ENCODE data around the gene FARS2. TPM values are rescaled to one million over a fixed set of nuclear protein-coding genes. Genes with fewer than 3 reads are reported as not detected.

FARS2 gene
- total and polyA plus RNA-seq, 2 donors (not counting 3 experiments of a cell fraction or from before 2014, with no cell fraction given) = 20.2 to 20.5 TPM

DNA sequence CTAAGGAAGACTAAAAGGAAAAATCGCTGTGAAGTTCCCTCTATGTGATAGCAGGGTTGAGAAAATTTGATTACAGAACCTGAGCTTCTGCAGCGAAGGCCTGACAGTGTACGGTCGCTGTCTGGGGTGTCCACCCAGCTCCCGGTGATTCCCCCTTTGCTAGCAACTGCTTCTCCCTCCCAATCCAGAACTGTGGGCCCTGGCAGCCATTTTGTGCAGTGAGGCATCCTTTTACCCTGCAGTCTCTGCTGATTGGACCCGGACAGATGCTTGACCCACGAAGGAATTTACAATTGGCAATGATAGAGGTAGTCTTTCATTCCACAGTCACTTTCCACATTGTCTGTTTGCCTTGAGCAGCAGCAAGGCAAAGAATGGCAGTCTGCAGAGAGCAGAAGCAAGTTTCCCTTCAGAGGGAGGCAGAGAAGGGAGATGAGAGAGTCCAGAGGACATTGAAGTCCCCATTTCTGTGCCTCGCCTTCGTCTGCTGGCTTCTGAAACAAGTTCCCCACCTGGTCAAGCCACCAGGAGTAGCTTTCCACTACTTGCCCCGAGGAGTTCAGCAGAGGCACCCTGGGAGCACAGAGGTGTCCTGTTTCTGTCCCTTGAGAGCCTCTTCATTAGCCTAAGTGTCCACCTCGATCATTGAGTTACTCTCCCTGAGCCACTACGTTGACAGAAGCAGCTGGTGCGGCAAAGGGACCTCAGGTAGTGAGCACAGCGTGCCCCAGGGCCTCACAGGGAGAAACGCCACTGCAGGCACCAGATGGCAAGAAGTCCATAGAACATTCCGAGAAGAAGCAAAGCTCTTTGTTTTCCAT, 375.1 kb downstream of the FARS2 start:
- POLR2A ChIA-PET = no interaction called here
- Histone ChIP-seq H3K36me3 (ENCODE audit: control insufficient read depth in 2 of 2, extremely low read depth in 1 of 2, insufficient read depth in 2 of 2, low read length in 2 of 2) (no peaks in the 10 kb centered on the region), H2AFZ (ENCODE audit: low read depth, low read length) (no peak overlapping the region), H3K4me2 (ENCODE audit: insufficient read depth, low read length) (no peak overlapping the region), H4K20me1 (replicated peaks; ENCODE audit: control insufficient read depth, extremely low read depth, insufficient read depth, low read length) (no peaks in the 10 kb centered on the region), H3K27ac (ENCODE audit: insufficient read depth, low read depth, low read length) (no peak overlapping the region), H3K9ac (replicated peaks; ENCODE audit: extremely low read depth, insufficient read depth, low read length) (no peak overlapping the region), H3K79me2 (ENCODE audit: control insufficient read depth, insufficient read depth, low read length) (no peaks in the 10 kb centered on the region), H3K9me1 (replicated peaks; ENCODE audit: control insufficient read depth, extremely low read depth, insufficient read depth, low read length) (no peaks in the 10 kb centered on the region), H3K4me1 (ENCODE audit: control insufficient read depth, extremely low read depth, insufficient read depth, low read length) (no peaks in the 10 kb centered on the region), H3K27me3 (ENCODE audit: control insufficient read depth in 2 of 2, insufficient read depth in 2 of 2, low read length in 2 of 2) (no peaks in the 10 kb centered on the region), H3K9me3 (replicated peaks; ENCODE audit: control insufficient read depth, insufficient read depth, low read length) (no peaks in the 10 kb centered on the region), H3K4me3 (replicated peaks in 1 of 3; ENCODE audit: insufficient read depth in 1 of 3, low read depth in 1 of 3, low read length in 3 of 3) (no peak overlapping the region)
- CTCF ChIA-PET = interaction anchor here (0.7 to 1.4 kb wide), 2 partner anchors 165 kb away, joined by 3 read pairs; no protein-coding TSS in a partner anchor
- dilution Hi-C loops (cut with MboI; ENCODE audit: extremely low pct_ligation_motif_present, low sequenced_read_pairs) (no loop called here), intact Hi-C loops (cut with micrococcal nuclease) (no loop called here)
- no peak for DNase-seq (ENCODE audit: low read depth, low spot score)
- BruUV-seq (replicated peaks) = no TSS peak
- TF ChIP-seq POLR2A (IDR thresholded peaks at IDR 0.05; ENCODE audit: low read depth, low read length) = no peak
- no peak for FAIRE-seq

DNA sequence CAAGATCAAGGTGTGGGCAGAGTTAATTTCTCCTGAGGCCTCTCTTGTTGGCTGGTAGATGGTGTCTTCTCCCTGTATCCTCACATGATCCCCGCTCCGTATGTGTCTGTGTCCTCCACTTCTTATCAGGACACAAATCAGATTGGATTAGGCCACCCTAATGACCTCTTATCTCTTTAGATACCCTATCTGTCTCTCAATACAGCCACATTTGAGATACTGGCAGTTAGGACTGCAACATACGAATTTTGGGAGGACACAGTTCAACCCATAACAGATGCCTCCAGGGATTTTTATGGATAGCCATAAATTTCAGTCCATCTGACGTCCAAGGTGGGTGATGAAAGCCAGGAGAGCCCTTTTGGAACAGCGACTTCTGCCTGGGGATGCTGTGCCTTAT, 376.4 kb downstream of the FARS2 start:
- intact Hi-C loops (cut with micrococcal nuclease) (no loop called here), dilution Hi-C loops (cut with MboI; ENCODE audit: extremely low pct_ligation_motif_present, low sequenced_read_pairs) (no loop called here)
- Histone ChIP-seq H3K79me2 (ENCODE audit: control insufficient read depth, insufficient read depth, low read length) (no peaks in the 10 kb centered on the region), H3K4me2 (ENCODE audit: insufficient read depth, low read length) (no peak overlapping the region), H3K9me3 (replicated peaks; ENCODE audit: control insufficient read depth, insufficient read depth, low read length) (no peaks in the 10 kb centered on the region), H3K36me3 (ENCODE audit: control insufficient read depth in 2 of 2, extremely low read depth in 1 of 2, insufficient read depth in 2 of 2, low read length in 2 of 2) (no peaks in the 10 kb centered on the region), H2AFZ (ENCODE audit: low read depth, low read length) (no peak overlapping the region), H3K27me3 (ENCODE audit: control insufficient read depth in 2 of 2, insufficient read depth in 2 of 2, low read length in 2 of 2) (no peaks in the 10 kb centered on the region), H3K27ac (ENCODE audit: insufficient read depth, low read depth, low read length) (no peak overlapping the region), H3K4me1 (ENCODE audit: control insufficient read depth, extremely low read depth, insufficient read depth, low read length) (no peaks in the 10 kb centered on the region), H3K9me1 (replicated peaks; ENCODE audit: control insufficient read depth, extremely low read depth, insufficient read depth, low read length) (no peaks in the 10 kb centered on the region), H3K9ac (replicated peaks; ENCODE audit: extremely low read depth, insufficient read depth, low read length) (no peak overlapping the region), H4K20me1 (replicated peaks; ENCODE audit: control insufficient read depth, extremely low read depth, insufficient read depth, low read length) (no peaks in the 10 kb centered on the region), H3K4me3 (replicated peaks in 1 of 3; ENCODE audit: insufficient read depth in 1 of 3, low read depth in 1 of 3, low read length in 3 of 3) (no peak overlapping the region)
- DNase-seq (ENCODE audit: low read depth, low spot score) = no peak
- CTCF ChIA-PET = no interaction called here
- BruUV-seq (replicated peaks) = no TSS peak
- FAIRE-seq = no peak
- TF ChIP-seq POLR2AphosphoS5 (IDR thresholded peaks at IDR 0.05; ENCODE audit: insufficient read depth, low read depth, low read length) (no peak), FOS (IDR thresholded peaks at IDR 0.05; ENCODE audit: borderline replicate concordance, insufficient read depth, low read length) (no peak), MYC (IDR thresholded peaks at IDR 0.05; ENCODE audit: low read depth, low read length) (no peak), EZH2 (IDR thresholded peaks at IDR 0.05; ENCODE audit: borderline replicate concordance, low read depth, low read length, severe bottlenecking) (no peak), POLR2A (IDR thresholded peaks at IDR 0.05; ENCODE audit: low read depth, low read length) (no peak), JUN (IDR thresholded peaks at IDR 0.05; ENCODE audit: borderline replicate concordance, insufficient read depth, insufficient read length, low read depth) (no peak), GATA2 (IDR thresholded peaks at IDR 0.05; ENCODE audit: insufficient read depth, insufficient read length, low read depth, low read length) (no peak)
- TF ChIP-seq, protein P1, sequence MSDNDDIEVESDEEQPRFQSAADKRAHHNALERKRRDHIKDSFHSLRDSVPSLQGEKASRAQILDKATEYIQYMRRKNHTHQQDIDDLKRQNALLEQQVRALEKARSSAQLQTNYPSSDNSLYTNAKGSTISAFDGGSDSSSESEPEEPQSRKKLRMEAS (IDR thresholded peaks at IDR 0.05; ENCODE audit: insufficient read depth, insufficient read length) = no peak
- TF ChIP-seq, protein P2, sequence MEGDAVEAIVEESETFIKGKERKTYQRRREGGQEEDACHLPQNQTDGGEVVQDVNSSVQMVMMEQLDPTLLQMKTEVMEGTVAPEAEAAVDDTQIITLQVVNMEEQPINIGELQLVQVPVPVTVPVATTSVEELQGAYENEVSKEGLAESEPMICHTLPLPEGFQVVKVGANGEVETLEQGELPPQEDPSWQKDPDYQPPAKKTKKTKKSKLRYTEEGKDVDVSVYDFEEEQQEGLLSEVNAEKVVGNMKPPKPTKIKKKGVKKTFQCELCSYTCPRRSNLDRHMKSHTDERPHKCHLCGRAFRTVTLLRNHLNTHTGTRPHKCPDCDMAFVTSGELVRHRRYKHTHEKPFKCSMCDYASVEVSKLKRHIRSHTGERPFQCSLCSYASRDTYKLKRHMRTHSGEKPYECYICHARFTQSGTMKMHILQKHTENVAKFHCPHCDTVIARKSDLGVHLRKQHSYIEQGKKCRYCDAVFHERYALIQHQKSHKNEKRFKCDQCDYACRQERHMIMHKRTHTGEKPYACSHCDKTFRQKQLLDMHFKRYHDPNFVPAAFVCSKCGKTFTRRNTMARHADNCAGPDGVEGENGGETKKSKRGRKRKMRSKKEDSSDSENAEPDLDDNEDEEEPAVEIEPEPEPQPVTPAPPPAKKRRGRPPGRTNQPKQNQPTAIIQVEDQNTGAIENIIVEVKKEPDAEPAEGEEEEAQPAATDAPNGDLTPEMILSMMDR (IDR thresholded peaks at IDR 0.05; ENCODE audit: extremely low read depth in 1 of 2, insufficient read depth in 1 of 2, low read depth in 1 of 2, low read length in 2 of 2) = no peak
- POLR2A ChIA-PET = no interaction called here
